ENCODE measurements around the gene LYZL2. TPM values are rescaled to one million over a fixed set of nuclear protein-coding genes. Genes with fewer than 3 reads are reported as not detected.

The LYZL2 gene
- not detected in 5 replicates for total RNA-seq (2022; extraction: Qiagen RNA extraction; ENCODE audit: low read depth)

DNA sequence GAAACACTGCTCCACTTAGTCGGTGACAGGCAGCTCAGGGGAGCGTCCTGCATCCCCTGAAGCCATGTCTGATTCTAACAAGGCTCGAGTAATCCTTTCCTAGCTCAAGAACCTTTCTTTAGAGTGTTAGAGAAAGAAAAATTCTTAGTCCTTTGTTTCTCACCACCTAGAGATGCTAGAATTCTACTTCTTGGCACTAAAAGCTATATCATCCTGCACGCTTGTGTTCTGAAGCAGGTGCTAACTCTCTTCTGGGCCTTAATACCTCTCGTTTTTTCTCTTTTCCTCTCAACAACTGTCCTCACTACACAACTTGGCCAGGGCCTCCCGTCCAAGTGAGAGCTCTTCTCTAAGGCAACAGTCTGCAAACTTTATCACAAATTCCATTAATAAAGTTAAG, at the start of gene LYZL2:
Gene LYZL2 (minus strand): TSS at position 101 of the 400 bp plus-strand sequence. CDS start 2,838 bp downstream, outside the sequence.

Other genes starting within 250 kb of the LYZL2 start
- gene MAP3K8, start 195.6 kb downstream of the LYZL2 start, total RNA-seq (2022; extraction: Qiagen RNA extraction; ENCODE audit: low read depth) = 15.7 to 20.7 TPM (median 19.1 TPM) in 5 replicates

Measured in A549 treated with RU486 at 1 μM for 4 hours (cell line).